Activated CD4-positive, alpha-beta T cell treated with anti-CD3 and anti-CD28 coated beads, Interleukin-2, amount 10 ng/mL, durations not matched to agents 24 days and 14 days (primary cell): ENCODE data around the gene TECPR1. TPM values are rescaled to one million over a fixed set of nuclear protein-coding genes. Genes with fewer than 3 reads are reported as not detected.

ENCODE experiments used
- total RNA-seq: library from RNA; stranded (reverse); gene quantifications from 2 replicates; pipeline ENCODE4 v1.2.3, GENCODE V29; 2022

The TECPR1 gene
- total RNA-seq, 1 donor from 2014 or later, result 43.1 TPM

Other genes with a start within 250 kb of the TECPR1 start
- 12.0 and 15.1 TPM in 2 replicates for gene LMTK2, start 145.4 kb downstream of the TECPR1 start, total RNA-seq
- 0.40 and 0.72 TPM in 2 replicates for gene BHLHA15, start 40.8 kb downstream of the TECPR1 start, total RNA-seq
- gene BRI3, start 29.5 kb upstream of the TECPR1 start, total RNA-seq, result 66.8 and 70.3 TPM in 2 replicates
- 1.3 and 1.4 TPM in 2 replicates for gene BAIAP2L1, start 148.9 kb upstream of the TECPR1 start, total RNA-seq